Retinal pigment epithelial cell (primary cell): ENCODE results near the gene PLAAT3.
"Not testable (repeated sequence)": the region's sequence is repeated elsewhere in the genome, so short reads cannot be mapped to it uniquely, and the experiment has no call there.

Experiments
- DNase-seq: peaks from one replicate; pipeline ENCODE4 v3.0.0-alpha.2; 2010; ENCODE audit warnings: low read depth
- H3K4me3 ChIP-seq: 2 replicates; pipeline ENCODE4 v1.5.1; 2011; ENCODE audit warnings: mild to moderate bottlenecking, low read length, control low read depth, moderate library complexity
- TF ChIP-seq, protein P1 (sequence below): conservative IDR thresholded peaks from 2 replicates; pipeline ENCODE4 v1.5.1; 2011; ENCODE audit warnings: low read depth, low read length, control low read depth, inconsistent platforms

The PLAAT3 gene

GRCh38 chr11:63590024-63590788 lies 24.0 kb downstream of the PLAAT3 start:
- no peak for DNase-seq
- TF ChIP-seq, protein P1, sequence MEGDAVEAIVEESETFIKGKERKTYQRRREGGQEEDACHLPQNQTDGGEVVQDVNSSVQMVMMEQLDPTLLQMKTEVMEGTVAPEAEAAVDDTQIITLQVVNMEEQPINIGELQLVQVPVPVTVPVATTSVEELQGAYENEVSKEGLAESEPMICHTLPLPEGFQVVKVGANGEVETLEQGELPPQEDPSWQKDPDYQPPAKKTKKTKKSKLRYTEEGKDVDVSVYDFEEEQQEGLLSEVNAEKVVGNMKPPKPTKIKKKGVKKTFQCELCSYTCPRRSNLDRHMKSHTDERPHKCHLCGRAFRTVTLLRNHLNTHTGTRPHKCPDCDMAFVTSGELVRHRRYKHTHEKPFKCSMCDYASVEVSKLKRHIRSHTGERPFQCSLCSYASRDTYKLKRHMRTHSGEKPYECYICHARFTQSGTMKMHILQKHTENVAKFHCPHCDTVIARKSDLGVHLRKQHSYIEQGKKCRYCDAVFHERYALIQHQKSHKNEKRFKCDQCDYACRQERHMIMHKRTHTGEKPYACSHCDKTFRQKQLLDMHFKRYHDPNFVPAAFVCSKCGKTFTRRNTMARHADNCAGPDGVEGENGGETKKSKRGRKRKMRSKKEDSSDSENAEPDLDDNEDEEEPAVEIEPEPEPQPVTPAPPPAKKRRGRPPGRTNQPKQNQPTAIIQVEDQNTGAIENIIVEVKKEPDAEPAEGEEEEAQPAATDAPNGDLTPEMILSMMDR: no peak
- H3K4me3 ChIP-seq: no peak overlapping the region

DNA sequence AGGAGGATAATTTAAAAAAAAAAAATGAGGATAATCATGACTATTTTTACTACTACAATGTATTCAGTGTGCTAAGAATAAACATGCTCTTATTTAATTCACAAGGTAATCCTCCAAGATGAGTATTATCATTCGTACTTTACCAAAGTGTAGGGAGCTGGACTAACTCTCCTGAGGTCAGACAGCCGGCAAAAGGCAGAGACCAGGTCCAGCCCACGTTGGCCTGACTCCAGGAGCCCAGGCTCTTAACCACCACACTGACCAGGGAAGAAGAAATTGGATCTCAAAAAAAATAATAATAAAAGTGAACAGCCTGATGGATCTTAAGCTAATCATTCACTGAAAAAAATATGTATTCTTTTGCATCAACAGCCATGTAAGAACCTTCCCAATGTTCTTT lies 25.2 kb downstream of the PLAAT3 start:
- no peak overlapping the region for H3K4me3 ChIP-seq
- TF ChIP-seq, protein P1: no peak
- DNase-seq: no peak

- TF ChIP-seq, protein P1: no peak
- no peak for DNase-seq
- no peak overlapping the region for H3K4me3 ChIP-seq
Measured at GRCh38 chr11:63586451-63587166, 27.6 kb downstream of the PLAAT3 start.

GRCh38 chr11:63583357-63583677 lies 30.9 kb downstream of the PLAAT3 start:
- DNase-seq: no peak
- no peak overlapping the region for H3K4me3 ChIP-seq
- TF ChIP-seq, protein P1: no peak

- DNase-seq, H3K4me3 ChIP-seq: not testable (repeated sequence)
Measured at GRCh38 chr11:63581224-63581623, 33.0 kb downstream of the PLAAT3 start.

- H3K4me3 ChIP-seq, DNase-seq: not testable (repeated sequence)
Measured at GRCh38 chr11:63578882-63579281, 35.4 kb downstream of the PLAAT3 start.

DNA sequence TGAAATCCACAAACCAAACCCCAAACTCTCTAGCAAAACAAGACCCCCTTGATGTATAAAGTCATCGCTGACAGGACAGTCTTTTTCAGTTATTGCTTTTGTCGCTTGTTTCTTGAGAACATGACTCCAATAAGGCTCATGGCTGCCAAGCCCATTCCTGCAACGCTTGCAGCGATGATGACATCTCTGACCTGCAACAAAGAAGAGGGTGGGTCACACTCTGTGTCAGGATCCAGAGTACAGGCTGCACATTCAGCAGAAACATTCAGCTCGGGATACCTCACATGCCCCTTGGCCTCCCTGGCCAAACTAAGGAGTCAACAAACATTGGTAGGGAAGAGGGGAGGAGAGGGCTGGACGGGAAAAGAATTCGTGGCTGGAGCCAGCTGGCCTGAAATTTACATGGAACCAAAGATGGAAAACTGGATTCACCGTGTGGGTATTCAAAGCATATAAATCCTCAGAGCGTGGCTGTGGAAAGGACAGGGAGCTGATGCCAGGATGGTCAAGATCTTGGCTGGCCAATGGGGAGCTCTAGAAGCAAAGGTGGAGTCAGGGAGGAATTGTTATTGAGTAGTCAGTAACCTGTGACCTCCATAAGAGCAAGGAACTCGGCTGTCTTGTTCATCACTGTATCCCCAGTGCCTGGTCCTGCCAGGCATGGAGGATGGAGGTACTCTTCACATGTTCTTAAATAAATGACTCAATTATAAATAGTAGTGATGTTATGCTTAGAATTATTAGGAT lies 39.2 kb downstream of the PLAAT3 start:
- DNase-seq: no peak
- TF ChIP-seq, protein P1: no peak
- H3K4me3 ChIP-seq: no peak overlapping the region
